NB4 (cell line): Measurements from ENCODE around the gene LCNL1.
A peak's percentile ranks its signal among the peaks of the same experiment; 100 is the strongest.

Experiments
- CTCF ChIP-seq: IDR thresholded peaks from one replicate; pipeline ENCODE4 v1.5.1; 2012; ENCODE audit warnings: low read depth, low read length
- MAX ChIP-seq: IDR thresholded peaks from 2 replicates; pipeline ENCODE4 v1.6.1; 2011; ENCODE audit warnings: low read depth, low read length
- MYC ChIP-seq: IDR thresholded peaks from 2 replicates; pipeline ENCODE4 v1.6.1; 2011; ENCODE audit warnings: low read depth, low read length
- POLR2A ChIP-seq: IDR thresholded peaks from 2 replicates; pipeline ENCODE4 v1.6.1; 2011; ENCODE audit warnings: mild to moderate bottlenecking; ENCODE audit not compliant: insufficient read length; ENCODE audit errors: extremely low read depth

- TF ChIP-seq MYC (no peak), CTCF (peak; percentile 33), POLR2A (no peak), MAX (no peak)
Measured at GRCh38 chr9:136975644-136976043, 7.1 kb upstream of the LCNL1 start.
